Measurements from ENCODE around the gene THBS1.

Gene THBS1

GRCh38 chr15:39573844-39574243 is 7.0 kb upstream of the THBS1 start:
- no peak for DNase-seq (ENCODE audit: low spot score)
- no peak for FAIRE-seq

GRCh38 chr15:39574427-39574826 is 6.5 kb upstream of the THBS1 start:
- FAIRE-seq (no peak), DNase-seq (ENCODE audit: low spot score) (no peak)

GRCh38 chr15:39575180-39575579 is 5.7 kb upstream of the THBS1 start:
- FAIRE-seq (no peak), DNase-seq (ENCODE audit: low spot score) (no peak)

GRCh38 chr15:39578851-39579486 is 1.9 kb upstream of the THBS1 start:
- FAIRE-seq (peak; percentile 34), DNase-seq (ENCODE audit: low spot score) (no peak)

- peak; percentile 72 for FAIRE-seq
- peak; percentile 94 for DNase-seq (ENCODE audit: low spot score)
These were observed 1.3 kb upstream of the THBS1 start for GRCh38 chr15:39579487-39580116.

- FAIRE-seq (no peak), DNase-seq (ENCODE audit: low spot score) (peak; percentile 71)
These were observed 778 bp upstream of the THBS1 start for GRCh38 chr15:39580117-39580484.

GRCh38 chr15:39581242-39581792 is 438 bp downstream of the THBS1 start:
- DNase-seq (ENCODE audit: low spot score): no peak
- FAIRE-seq: no peak

- FAIRE-seq (no peak), DNase-seq (ENCODE audit: low spot score) (peak; percentile 45)
These were observed 960 bp downstream of the THBS1 start for GRCh38 chr15:39581793-39582285.

- FAIRE-seq (no peak), DNase-seq (ENCODE audit: low spot score) (no peak)
These were observed 1.6 kb downstream of the THBS1 start for GRCh38 chr15:39582286-39582976.

GRCh38 chr15:39582977-39583595 is 2.2 kb downstream of the THBS1 start:
- DNase-seq (ENCODE audit: low spot score) (no peak), FAIRE-seq (no peak)

GRCh38 chr15:39583596-39584265 is 2.9 kb downstream of the THBS1 start:
- FAIRE-seq (no peak), DNase-seq (ENCODE audit: low spot score) (no peak)

- FAIRE-seq (no peak), DNase-seq (ENCODE audit: low spot score) (no peak)
These were observed 3.4 kb downstream of the THBS1 start for GRCh38 chr15:39584266-39584659.

- no peak for FAIRE-seq
- DNase-seq (ENCODE audit: low spot score): no peak
These were observed 3.9 kb downstream of the THBS1 start for GRCh38 chr15:39584662-39585388.

GRCh38 chr15:39585389-39585841 is 4.5 kb downstream of the THBS1 start:
- FAIRE-seq: no peak
- DNase-seq (ENCODE audit: low spot score): no peak

- no peak for FAIRE-seq
These were observed 5.0 kb downstream of the THBS1 start for GRCh38 chr15:39585871-39586301.

GRCh38 chr15:39586387-39587095 is 5.7 kb downstream of the THBS1 start:
- no peak for FAIRE-seq
- no peak for DNase-seq (ENCODE audit: low spot score)

More at GRCh38 chr15:39585871-39586301, 5.0 kb downstream of the THBS1 start:
- no peak for DNase-seq (ENCODE audit: low spot score)

GRCh38 chr15:39587096-39587721 is 6.3 kb downstream of the THBS1 start:
- FAIRE-seq (no peak), DNase-seq (ENCODE audit: low spot score) (no peak)

- no peak for FAIRE-seq
These were observed 7.1 kb downstream of the THBS1 start for GRCh38 chr15:39587731-39588530.

More at GRCh38 chr15:39587731-39588530, 7.1 kb downstream of the THBS1 start:
- DNase-seq (ENCODE audit: low spot score): no peak
